Measurements from ENCODE around the gene TUT7. TPM values are rescaled to one million over a fixed set of nuclear protein-coding genes. Genes with fewer than 3 reads are reported as not detected.

TUT7 gene
- total RNA-seq, 1 donor: 39.8 TPM

DNA sequence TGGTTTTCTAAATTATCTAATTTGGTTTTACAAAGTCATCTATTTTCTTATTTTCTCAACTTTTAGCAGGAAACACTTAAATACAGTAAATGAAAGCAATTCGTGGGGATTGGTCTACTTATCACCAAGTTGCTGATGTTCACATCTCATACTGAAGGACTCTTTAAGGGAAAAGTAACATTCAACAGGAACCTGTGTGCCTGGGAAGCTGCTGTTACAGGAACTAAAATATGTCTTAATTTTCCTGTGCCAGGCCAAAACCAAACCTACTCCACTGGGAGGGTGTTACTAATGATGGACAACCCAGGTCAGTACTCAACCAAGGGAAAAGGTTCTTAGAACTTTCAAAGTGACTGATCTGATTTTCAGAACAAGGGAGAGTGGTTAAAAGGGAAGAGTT lies 77.1 kb downstream of the TUT7 start:
- Histone ChIP-seq H3K27me3 (ENCODE audit: insufficient read depth, low read length) (no peaks in the 10 kb centered on the region), H3K4me3 (ENCODE audit: insufficient read depth, low read length) (no peak overlapping the region), H4K20me1 (ENCODE audit: insufficient read depth, low read length) (peaks cover 7% of the 10 kb centered on the region)

DNA sequence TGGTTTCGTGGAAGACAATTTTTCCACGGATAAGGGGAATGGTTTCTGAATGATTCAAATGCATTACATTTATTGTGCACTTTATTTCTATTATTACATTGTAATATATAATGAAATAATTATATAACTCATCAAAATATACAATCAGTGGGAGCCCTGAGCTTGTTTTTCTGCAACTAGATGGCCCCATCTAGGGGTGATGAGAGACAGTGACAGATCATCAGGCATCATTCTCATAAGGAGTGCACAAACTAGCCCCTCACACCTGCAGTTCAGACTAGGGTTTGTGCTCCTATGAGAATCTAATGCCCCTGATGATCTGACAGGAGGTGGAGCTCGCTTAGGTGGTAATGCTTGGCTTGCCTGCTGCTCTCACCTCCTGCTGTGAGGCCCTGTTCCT lies 78.2 kb downstream of the TUT7 start:
- Histone ChIP-seq H2AFZ (ENCODE audit: low read length) (no peak overlapping the region), H3K36me3 (ENCODE audit: insufficient read depth, low read length) (peaks cover 29% of the 10 kb centered on the region), H3K27ac (ENCODE audit: low read depth, low read length) (no peak overlapping the region), H3K4me3 (ENCODE audit: insufficient read depth, low read length) (no peak overlapping the region), H3K27me3 (ENCODE audit: insufficient read depth, low read length) (no peaks in the 10 kb centered on the region), H3K79me2 (ENCODE audit: insufficient read depth, low read length) (peaks cover 58% of the 10 kb centered on the region), H3K4me1 (ENCODE audit: insufficient read depth, low read length) (peaks cover 4% of the 10 kb centered on the region), H3K4me2 (ENCODE audit: insufficient read depth, low read length) (no peak overlapping the region), H4K20me1 (ENCODE audit: insufficient read depth, low read length) (peaks cover 10% of the 10 kb centered on the region), H3K9me3 (ENCODE audit: low read depth, low read length) (no peaks in the 10 kb centered on the region)
- TF ChIP-seq, protein P1, sequence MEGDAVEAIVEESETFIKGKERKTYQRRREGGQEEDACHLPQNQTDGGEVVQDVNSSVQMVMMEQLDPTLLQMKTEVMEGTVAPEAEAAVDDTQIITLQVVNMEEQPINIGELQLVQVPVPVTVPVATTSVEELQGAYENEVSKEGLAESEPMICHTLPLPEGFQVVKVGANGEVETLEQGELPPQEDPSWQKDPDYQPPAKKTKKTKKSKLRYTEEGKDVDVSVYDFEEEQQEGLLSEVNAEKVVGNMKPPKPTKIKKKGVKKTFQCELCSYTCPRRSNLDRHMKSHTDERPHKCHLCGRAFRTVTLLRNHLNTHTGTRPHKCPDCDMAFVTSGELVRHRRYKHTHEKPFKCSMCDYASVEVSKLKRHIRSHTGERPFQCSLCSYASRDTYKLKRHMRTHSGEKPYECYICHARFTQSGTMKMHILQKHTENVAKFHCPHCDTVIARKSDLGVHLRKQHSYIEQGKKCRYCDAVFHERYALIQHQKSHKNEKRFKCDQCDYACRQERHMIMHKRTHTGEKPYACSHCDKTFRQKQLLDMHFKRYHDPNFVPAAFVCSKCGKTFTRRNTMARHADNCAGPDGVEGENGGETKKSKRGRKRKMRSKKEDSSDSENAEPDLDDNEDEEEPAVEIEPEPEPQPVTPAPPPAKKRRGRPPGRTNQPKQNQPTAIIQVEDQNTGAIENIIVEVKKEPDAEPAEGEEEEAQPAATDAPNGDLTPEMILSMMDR (IDR thresholded peaks at IDR 0.05; ENCODE audit: extremely low read depth, low read depth, low read length): peak; percentile 39
- DNase-seq (ENCODE audit: insufficient read length, low spot score, missing footprints): no peak

More for the DNA sequence above, 77.1 kb downstream of the TUT7 start:
- no peak for DNase-seq (ENCODE audit: insufficient read length, low spot score, missing footprints)
- H3K79me2 ChIP-seq (ENCODE audit: insufficient read depth, low read length): peaks cover 63% of the 10 kb centered on the region
- TF ChIP-seq, protein P1 (IDR thresholded peaks at IDR 0.05; ENCODE audit: extremely low read depth, low read depth, low read length): no peak
- H2AFZ ChIP-seq (ENCODE audit: low read length): no peak overlapping the region
- H3K4me2 ChIP-seq (ENCODE audit: insufficient read depth, low read length): no peak overlapping the region
- no peaks in the 10 kb centered on the region for H3K9me3 ChIP-seq (ENCODE audit: low read depth, low read length)
- peaks cover 18% of the 10 kb centered on the region for H3K36me3 ChIP-seq (ENCODE audit: insufficient read depth, low read length)
- no peak overlapping the region for H3K27ac ChIP-seq (ENCODE audit: low read depth, low read length)
- H3K4me1 ChIP-seq (ENCODE audit: insufficient read depth, low read length): peaks cover 10% of the 10 kb centered on the region

DNA sequence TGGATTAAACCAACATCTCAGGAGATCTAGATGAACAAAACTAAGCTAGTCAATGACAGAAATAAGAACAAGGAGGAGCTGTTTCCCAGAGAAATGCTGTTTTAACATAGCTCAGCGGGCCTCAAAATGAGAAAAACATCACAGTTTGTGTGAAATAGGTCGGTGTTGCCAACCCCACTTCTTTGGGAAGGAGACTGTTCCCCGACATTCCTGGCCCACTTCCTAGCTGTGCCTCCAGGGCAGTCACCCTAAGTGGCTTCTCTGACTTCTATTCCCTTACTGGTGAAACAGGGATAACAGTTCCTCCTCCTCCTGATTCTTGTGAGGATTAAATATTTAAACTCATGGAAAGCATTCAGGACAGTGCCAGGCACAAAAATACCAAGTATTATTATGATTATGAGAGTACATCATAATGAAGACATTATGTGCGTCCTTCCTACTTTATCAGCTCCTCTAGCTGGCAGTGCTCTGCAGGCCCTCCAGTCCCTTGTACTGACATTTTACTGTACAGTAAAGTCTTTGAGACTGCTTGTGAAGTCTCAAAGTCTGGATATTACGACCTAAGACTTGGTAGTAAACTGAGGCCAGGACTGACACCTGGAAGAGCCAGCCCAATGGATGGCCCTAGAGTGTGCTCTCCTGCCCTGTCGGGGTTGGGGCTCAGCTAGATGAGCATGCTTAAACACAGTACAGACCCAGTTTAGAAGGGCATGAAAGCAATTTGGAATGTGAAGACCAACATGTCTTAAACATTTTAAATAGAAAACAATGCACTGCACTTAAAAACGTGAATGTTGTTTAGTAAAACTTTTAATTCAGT lies 79.2 kb downstream of the TUT7 start:
- peaks cover 50% of the 10 kb centered on the region for H3K79me2 ChIP-seq (ENCODE audit: insufficient read depth, low read length)

DNA sequence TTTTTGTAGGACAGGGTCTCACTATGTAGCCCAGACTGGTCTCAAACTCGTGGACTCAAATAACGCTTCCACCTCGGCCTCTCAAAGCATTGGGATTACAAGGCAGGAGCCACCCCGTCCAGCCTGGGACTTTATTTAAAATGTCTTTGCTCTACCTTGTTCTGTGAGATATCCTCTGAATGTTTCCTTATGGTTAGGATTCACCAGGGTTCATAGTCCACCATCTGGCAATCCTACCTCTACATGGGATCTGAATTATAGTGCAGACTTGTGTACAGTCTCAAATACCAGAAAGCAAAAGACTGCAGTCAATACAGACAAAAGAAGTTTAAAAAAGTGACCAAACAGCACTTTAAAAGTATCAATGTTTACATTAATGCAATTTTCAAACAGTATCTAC lies 82.0 kb downstream of the TUT7 start:
- peaks cover 30% of the 10 kb centered on the region for H3K36me3 ChIP-seq (ENCODE audit: insufficient read depth, low read length)
- no peaks in the 10 kb centered on the region for H3K4me1 ChIP-seq (ENCODE audit: insufficient read depth, low read length)
- TF ChIP-seq, protein P1 (IDR thresholded peaks at IDR 0.05; ENCODE audit: extremely low read depth, low read depth, low read length): no peak
- peaks cover 10% of the 10 kb centered on the region for H4K20me1 ChIP-seq (ENCODE audit: insufficient read depth, low read length)
- peaks cover 31% of the 10 kb centered on the region for H3K79me2 ChIP-seq (ENCODE audit: insufficient read depth, low read length)
- no peaks in the 10 kb centered on the region for H3K9me3 ChIP-seq (ENCODE audit: low read depth, low read length)
- no peak for DNase-seq (ENCODE audit: insufficient read length, low spot score, missing footprints)
- no peaks in the 10 kb centered on the region for H3K27me3 ChIP-seq (ENCODE audit: insufficient read depth, low read length)
- no peak overlapping the region for H3K4me3 ChIP-seq (ENCODE audit: insufficient read depth, low read length)
- no peak overlapping the region for H3K27ac ChIP-seq (ENCODE audit: low read depth, low read length)
- H2AFZ ChIP-seq (ENCODE audit: low read length): no peak overlapping the region
- H3K4me2 ChIP-seq (ENCODE audit: insufficient read depth, low read length): no peak overlapping the region

More for the DNA sequence above, 79.2 kb downstream of the TUT7 start:
- no peak for DNase-seq (ENCODE audit: insufficient read length, low spot score, missing footprints)
- Histone ChIP-seq H3K4me3 (ENCODE audit: insufficient read depth, low read length) (no peak overlapping the region), H4K20me1 (ENCODE audit: insufficient read depth, low read length) (peaks cover 10% of the 10 kb centered on the region), H3K4me2 (ENCODE audit: insufficient read depth, low read length) (no peak overlapping the region), H3K4me1 (ENCODE audit: insufficient read depth, low read length) (no peaks in the 10 kb centered on the region), H3K27ac (ENCODE audit: low read depth, low read length) (no peak overlapping the region), H3K27me3 (ENCODE audit: insufficient read depth, low read length) (no peaks in the 10 kb centered on the region), H2AFZ (ENCODE audit: low read length) (no peak overlapping the region), H3K9me3 (ENCODE audit: low read depth, low read length) (no peaks in the 10 kb centered on the region), H3K36me3 (ENCODE audit: insufficient read depth, low read length) (peaks cover 30% of the 10 kb centered on the region)
- TF ChIP-seq, protein P1 (IDR thresholded peaks at IDR 0.05; ENCODE audit: extremely low read depth, low read depth, low read length): no peak
